SK-N-SH (cell line): ENCODE measurements around the gene EPHA10. TPM values are rescaled to one million over a fixed set of nuclear protein-coding genes. Genes with fewer than 3 reads are reported as not detected.

Source experiments
- CTCF ChIA-PET: fragments of 300-600, 350-600 bp; formaldehyde crosslinking; extraction: SDS; loops from one replicate; lab custom pipeline; 2021; lab: Yijun Ruan, JAX
- POLR2A ChIA-PET: fragments of 350-600 bp; sonication (Branson Sonifier 250); formaldehyde crosslinking; extraction: SDS; loops from one replicate; lab custom pipeline; 2020; ENCODE audit warnings: antibody characterized with exemption, inconsistent platforms; lab: Yijun Ruan, JAX
- DNase-seq: peaks from one replicate; pipeline ENCODE4 v3.0.0; 2012
- H2AFZ ChIP-seq: fragments of 200-600 bp; sonication (generic); 2 replicates; pipeline ENCODE4 v1.8.1; 2016; ENCODE audit warnings: antibody characterized with exemption, mild to moderate bottlenecking, low read depth
- H3F3A ChIP-seq: fragments of 200-600 bp; sonication (generic); replicated peaks from 2 replicates; pipeline ENCODE3; 2016; ENCODE audit warnings: antibody characterized with exemption, mild to moderate bottlenecking; ENCODE audit not compliant: insufficient read depth
- H3K27ac ChIP-seq, 2 experiments: fragments of 200-500 bp in 1 of 2; fragments of 200-600 bp in 1 of 2; sonication (Bioruptor generic) in 1 of 2; sonication (generic), shearing (Covaris generic) in 1 of 2; 2 replicates each; pipeline versions ENCODE4 v1.5.1 to v1.6.1; 2014 to 2016; ENCODE audit warnings: low read depth in 2 of 2, inconsistent platforms in 1 of 2, low read length in 1 of 2, mild to moderate bottlenecking in 1 of 2, mixed read lengths in 1 of 2
- H3K27me3 ChIP-seq: fragments of 200-600 bp; sonication (generic), shearing (Covaris generic); 2 replicates; pipeline ENCODE4 v1.6.1; 2016; ENCODE audit warnings: mixed run types; ENCODE audit not compliant: insufficient read depth
- H3K36me3 ChIP-seq, 2 experiments: fragments of 200-500 bp in 1 of 2; fragments of 200-600 bp in 1 of 2; sonication (Bioruptor generic) in 1 of 2; sonication (generic) in 1 of 2; replicated peaks in 1 of 2; 2 replicates each; pipeline versions ENCODE3 to v1.5.1; 2014 to 2016; ENCODE audit warnings: low read length in 1 of 2, mild to moderate bottlenecking in 1 of 2; ENCODE audit not compliant: insufficient read depth in 2 of 2, control insufficient read depth in 1 of 2
- H3K4me1 ChIP-seq, 2 experiments: fragments of 200-500 bp in 1 of 2; fragments of 200-600 bp in 1 of 2; sonication (Bioruptor generic) in 1 of 2; sonication (generic), shearing (Covaris generic) in 1 of 2; 2 replicates each; pipeline versions ENCODE4 v1.5.1 to v1.6.1; 2014 to 2016; ENCODE audit warnings: low read depth in 1 of 2, low read length in 1 of 2, mixed run types in 1 of 2; ENCODE audit not compliant: insufficient read depth in 2 of 2, control insufficient read depth in 1 of 2
- H3K4me2 ChIP-seq: fragments of 200-600 bp; sonication (generic), shearing (Covaris generic); 2 replicates; pipeline ENCODE4 v1.6.1; 2017; ENCODE audit warnings: mixed run types
- H3K4me3 ChIP-seq, 2 experiments: fragments of 200-500 bp in 1 of 2; fragments of 200-600 bp in 1 of 2; sonication (Bioruptor generic) in 1 of 2; sonication (generic), shearing (Covaris generic) in 1 of 2; 2 replicates each; pipeline versions ENCODE4 v1.5.1 to v1.8.1; 2014 to 2016; ENCODE audit warnings: low read depth in 2 of 2, inconsistent platforms in 1 of 2, low read length in 1 of 2, mild to moderate bottlenecking in 1 of 2, mixed read lengths in 1 of 2, moderate library complexity in 1 of 2
- H3K79me2 ChIP-seq: fragments of 200-600 bp; sonication (generic); 2 replicates; pipeline ENCODE4 v1.8.1; 2017; ENCODE audit warnings: mild to moderate bottlenecking; ENCODE audit not compliant: insufficient read depth
- H3K9ac ChIP-seq: fragments of 200-600 bp; sonication (generic); 2 replicates; pipeline ENCODE4 v1.6.1; 2017; ENCODE audit warnings: mixed run types
- H3K9me2 ChIP-seq: fragments of 200-600 bp; sonication (generic); 2 replicates; pipeline ENCODE4 v1.6.1; 2017; ENCODE audit warnings: mixed run types
- H3K9me3 ChIP-seq: fragments of 200-600 bp; sonication (generic); 2 replicates; pipeline ENCODE4 v1.6.1; 2017; ENCODE audit warnings: mixed run types, mild to moderate bottlenecking, moderate library complexity
- H4K20me1 ChIP-seq: fragments of 200-600 bp; sonication (generic); 2 replicates; pipeline ENCODE4 v1.6.1; 2017; ENCODE audit warnings: mild to moderate bottlenecking, mixed run types; ENCODE audit not compliant: insufficient read depth
- ELF1 ChIP-seq: IDR thresholded peaks from 2 replicates; pipeline ENCODE4 v1.4.0; 2012
- EZH2phosphoT487 ChIP-seq: fragments of 200-600 bp; sonication (generic); IDR thresholded peaks from 2 replicates; pipeline ENCODE4 v1.6.1; 2017; ENCODE audit warnings: low read depth, mixed run types, mild to moderate bottlenecking, antibody characterized with exemption, moderate library complexity, borderline replicate concordance
- FOXJ3 ChIP-seq: sonication (generic); formaldehyde crosslinking; IDR thresholded peaks from 2 replicates; pipeline ENCODE4 v1.5.1; 2020; ENCODE audit warnings: mild to moderate bottlenecking, missing genetic modification reagents
- FOXM1 ChIP-seq: IDR thresholded peaks from 2 replicates; pipeline ENCODE4 v1.4.0; 2012; ENCODE audit warnings: low read depth, mild to moderate bottlenecking
- GATA2 ChIP-seq: sonication (generic); formaldehyde crosslinking; IDR thresholded peaks from 2 replicates; pipeline ENCODE4 v1.5.0; 2020; ENCODE audit warnings: mild to moderate bottlenecking, missing genetic modification reagents
- IRF3 ChIP-seq: fragments of 150-350 bp; IDR thresholded peaks from 2 replicates; pipeline ENCODE4 v1.6.1; 2016; ENCODE audit warnings: mild to moderate bottlenecking, low read depth, low read length
- JUND ChIP-seq: IDR thresholded peaks from 2 replicates; pipeline ENCODE4 v1.4.0; 2012
- MEF2A ChIP-seq: IDR thresholded peaks from 2 replicates; pipeline ENCODE4 v1.4.0; 2012; ENCODE audit warnings: low read depth, borderline replicate concordance
- MXI1 ChIP-seq: IDR thresholded peaks from 2 replicates; pipeline ENCODE4 v1.6.1; 2012; ENCODE audit warnings: mild to moderate bottlenecking, low read depth, low read length, improper control_type of control experiment
- POLR2AphosphoS5 ChIP-seq: IDR thresholded peaks from 2 replicates; pipeline ENCODE4 v1.6.1; 2012; ENCODE audit warnings: low read depth, low read length
- RCOR1 ChIP-seq: fragments of 150-350 bp; IDR thresholded peaks from 2 replicates; pipeline ENCODE4 v1.6.1; 2017; ENCODE audit warnings: antibody characterized with exemption, low read length
- RFX5 ChIP-seq: IDR thresholded peaks from 2 replicates; pipeline ENCODE4 v1.6.1; 2012; ENCODE audit warnings: mild to moderate bottlenecking, improper control_type of control experiment, low read length
- RXRA ChIP-seq: IDR thresholded peaks from 2 replicates; pipeline ENCODE4 v1.4.0; 2012; ENCODE audit warnings: low read depth, mild to moderate bottlenecking, borderline replicate concordance
- TAF1 ChIP-seq: IDR thresholded peaks from 2 replicates; pipeline ENCODE4 v1.6.1; 2012; ENCODE audit warnings: low read depth, mild to moderate bottlenecking, low read length, moderate library complexity, borderline replicate concordance
- TCF12 ChIP-seq: IDR thresholded peaks from 2 replicates; pipeline ENCODE4 v1.4.0; 2012
- USF2 ChIP-seq: fragments of 150-350 bp; IDR thresholded peaks from 2 replicates; pipeline ENCODE4 v1.6.1; 2017; ENCODE audit warnings: antibody characterized with exemption, low read length, low read depth, borderline replicate concordance
- WGBS: methylation state at CpG from one replicate; pipeline ENCODE4 v1.1.6; 2017; ENCODE audit warnings: low lambda C conversion rate; 5-methylcytosine and 5-hydroxymethylcytosine counted together
- polyA plus RNA-seq, 3 experiments: library from polyadenylated mRNA; depleted of rRNA; stranded (reverse); fragments of >200 nt; gene quantifications; 2 replicates each; pipeline ENCODE4 v1.2.3, GENCODE V29; 2012

The EPHA10 gene
- polyA plus RNA-seq, 1 of the 3 experiments (the other 2 are of a cell fraction): 0.05 TPM

GRCh38 chr1:37723390-37724078, 41.4 kb downstream of the EPHA10 start:
- H3F3A ChIP-seq: no peaks in the 10 kb centered on the region
- H3K9me2 ChIP-seq: no peaks in the 10 kb centered on the region
- ChIA-PET CTCF (interaction anchor here (1.2 kb wide), 1 partner anchor 43 kb away, joined by 3 read pairs; no protein-coding TSS in a partner anchor), POLR2A (interaction anchor here (0.5 kb wide), 1 partner anchor 34 kb away, joined by 3 read pairs; a partner anchor contains a TSS)
- H3K79me2 ChIP-seq: no peaks in the 10 kb centered on the region
- no peak overlapping the region for H3K27ac ChIP-seq
- H3K4me1 ChIP-seq: peaks cover 0 to 7% of the 10 kb centered on the region in 2 experiments; a peak in 1 of 4 replicates
- H2AFZ ChIP-seq: no peak overlapping the region
- H4K20me1 ChIP-seq: no peaks in the 10 kb centered on the region
- H3K4me3 ChIP-seq: no peak overlapping the region
- H3K36me3 ChIP-seq: no peaks in the 10 kb centered on the region
- TF ChIP-seq IRF3 (no peak), FOXM1 (no peak), USF2 (no peak), JUND (no peak), RFX5 (no peak), TCF12 (no peak), TAF1 (no peak), RXRA (no peak)
- 50% methylated on average over 7 of the region's 11 CpGs for WGBS
- no peaks in the 10 kb centered on the region for H3K9me3 ChIP-seq
- DNase-seq: no peak
- no peak overlapping the region for H3K4me2 ChIP-seq
- H3K27me3 ChIP-seq: no peaks in the 10 kb centered on the region
- H3K9ac ChIP-seq: no peak overlapping the region

- no peak for DNase-seq
- Histone ChIP-seq H2AFZ (no peak overlapping the region), H3F3A (no peaks in the 10 kb centered on the region), H3K4me2 (no peak overlapping the region), H3K4me1 (peaks cover 0 to 7% of the 10 kb centered on the region in 2 experiments; a peak in 1 of 4 replicates), H3K79me2 (no peaks in the 10 kb centered on the region), H3K36me3 (no peaks in the 10 kb centered on the region), H3K27me3 (no peaks in the 10 kb centered on the region), H3K27ac (no peak overlapping the region), H3K4me3 (no peak overlapping the region), H3K9me2 (no peaks in the 10 kb centered on the region), H3K9ac (no peak overlapping the region), H3K9me3 (no peaks in the 10 kb centered on the region), H4K20me1 (no peaks in the 10 kb centered on the region)
- 81% methylated on average over 4 of the region's 6 CpGs for WGBS
- ChIA-PET POLR2A (no interaction called here), CTCF (interaction anchor here (1.2 kb wide), 1 partner anchor 43 kb away, joined by 3 read pairs; no protein-coding TSS in a partner anchor)
- no peak for TF ChIP-seq POLR2AphosphoS5
- no peak for TF ChIP-seq TAF1
- no peak for TF ChIP-seq FOXJ3 (CRISPR knock-in tag)
- no peak for TF ChIP-seq MXI1
- TF ChIP-seq MEF2A: no peak
- no peak for TF ChIP-seq ELF1
- no peak for TF ChIP-seq TCF12
- no peak for TF ChIP-seq USF2
- no peak for TF ChIP-seq RCOR1
- TF ChIP-seq JUND: no peak
- TF ChIP-seq EZH2phosphoT487: no peak
- TF ChIP-seq GATA2 (CRISPR knock-in tag): no peak
Observed at GRCh38 chr1:37723072-37723389, 41.9 kb downstream of the EPHA10 start.
